Ovary (tissue), 3 donors: Measurements from ENCODE around the gene PTGR2.

ENCODE experiments used
- EP300 ChIP-seq: sonication (generic); formaldehyde crosslinking; IDR thresholded peaks from one replicate; pipeline ENCODE4 v1.6.1; 2017; ENCODE audit warnings: antibody characterized with exemption
- POLR2A ChIP-seq: fragments of 450-650 bp; IDR thresholded peaks from one replicate; pipeline ENCODE4 v1.6.1; 2017; ENCODE audit warnings: antibody characterized with exemption, mild to moderate bottlenecking, moderate library complexity
- TF ChIP-seq, protein P1 (sequence below), 3 donors: fragments of 450-650 bp in 2 of 3; fragments of 200-600 bp in 1 of 3; IDR thresholded peaks; one replicate each; pipeline versions ENCODE4 v1.5.1 to v1.8.0; 2016 to 2022; ENCODE audit warnings: antibody characterized with exemption in 3 of 3, mild to moderate bottlenecking in 1 of 3
- donor health status: DM: no; HTN: no; CAD: no.

DNA sequence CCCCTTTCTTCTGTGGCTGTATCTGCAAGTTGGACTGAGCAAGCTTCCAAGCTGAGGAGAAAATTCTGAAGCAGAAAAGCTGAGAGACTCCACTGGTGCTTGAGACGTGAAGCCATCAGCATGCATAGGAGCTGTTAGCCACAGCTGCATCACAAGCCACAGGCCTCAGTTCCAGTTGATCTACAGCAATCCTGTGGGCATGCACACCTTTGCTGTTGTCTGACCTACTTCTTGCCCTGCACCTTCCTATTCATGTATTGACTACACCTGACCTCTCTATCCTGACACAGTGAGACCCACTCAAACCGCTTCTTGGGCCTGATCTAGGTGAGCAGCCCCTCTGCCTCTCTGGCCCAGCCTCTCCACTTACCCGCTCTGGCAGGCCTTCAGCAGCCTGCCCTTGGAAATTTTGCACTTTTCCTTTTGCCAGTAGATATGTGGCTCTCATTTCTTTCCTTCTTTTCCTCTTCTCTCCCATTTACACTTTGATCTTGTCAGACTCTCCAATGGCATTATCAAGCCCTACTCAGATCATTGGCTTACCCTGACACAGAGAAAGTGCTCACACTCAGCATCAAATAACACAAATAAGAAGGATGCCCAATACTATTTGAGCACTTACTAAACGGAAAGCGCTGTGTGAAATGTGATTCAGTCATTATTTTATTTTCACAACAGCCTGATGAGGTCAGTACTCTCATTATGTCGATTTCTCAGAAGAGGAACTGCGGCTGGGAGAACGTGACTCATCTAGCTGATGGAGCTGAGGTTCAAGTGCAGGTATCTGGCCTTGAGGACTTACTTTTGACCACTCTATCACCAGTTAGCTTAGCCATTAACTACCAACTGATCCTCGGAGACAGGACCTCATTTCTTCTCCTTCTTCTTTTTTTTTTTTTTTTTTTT, 21.9 kb upstream of the PTGR2 start:
- TF ChIP-seq POLR2A (no peak), EP300 (no peak)
- TF ChIP-seq, protein P1, sequence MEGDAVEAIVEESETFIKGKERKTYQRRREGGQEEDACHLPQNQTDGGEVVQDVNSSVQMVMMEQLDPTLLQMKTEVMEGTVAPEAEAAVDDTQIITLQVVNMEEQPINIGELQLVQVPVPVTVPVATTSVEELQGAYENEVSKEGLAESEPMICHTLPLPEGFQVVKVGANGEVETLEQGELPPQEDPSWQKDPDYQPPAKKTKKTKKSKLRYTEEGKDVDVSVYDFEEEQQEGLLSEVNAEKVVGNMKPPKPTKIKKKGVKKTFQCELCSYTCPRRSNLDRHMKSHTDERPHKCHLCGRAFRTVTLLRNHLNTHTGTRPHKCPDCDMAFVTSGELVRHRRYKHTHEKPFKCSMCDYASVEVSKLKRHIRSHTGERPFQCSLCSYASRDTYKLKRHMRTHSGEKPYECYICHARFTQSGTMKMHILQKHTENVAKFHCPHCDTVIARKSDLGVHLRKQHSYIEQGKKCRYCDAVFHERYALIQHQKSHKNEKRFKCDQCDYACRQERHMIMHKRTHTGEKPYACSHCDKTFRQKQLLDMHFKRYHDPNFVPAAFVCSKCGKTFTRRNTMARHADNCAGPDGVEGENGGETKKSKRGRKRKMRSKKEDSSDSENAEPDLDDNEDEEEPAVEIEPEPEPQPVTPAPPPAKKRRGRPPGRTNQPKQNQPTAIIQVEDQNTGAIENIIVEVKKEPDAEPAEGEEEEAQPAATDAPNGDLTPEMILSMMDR (IDR thresholded peaks at IDR 0.05) = no peak
